OCI-LY7 (cell line): Measurements from ENCODE around the gene FBXO2. TPM values are rescaled to one million over a fixed set of nuclear protein-coding genes. Genes with fewer than 3 reads are reported as not detected.

Experiments
- BruUV-seq: library from RNA; stranded (reverse); fragments of 400-500 nt; replicated peaks from 2 replicates; lab custom pipeline; 2021; lab: Mats Ljungman, UMichigan
- CTCF ChIA-PET: fragments of 300-600 bp; sonication (Branson Sonifier 250); formaldehyde crosslinking; loops from one replicate; lab custom pipeline; 2022; ENCODE audit warnings: antibody characterized with exemption; ENCODE audit not compliant: unreplicated experiment; lab: Charles Lee
- POLR2A ChIA-PET: fragments of 300-600 bp; sonication (Branson Sonifier 250); formaldehyde crosslinking; loops from one replicate; lab custom pipeline; 2022; ENCODE audit warnings: antibody characterized with exemption; lab: Charles Lee
- DNase-seq: peaks from one replicate; pipeline ENCODE4 v3.0.0-alpha.2; 2015; ENCODE audit warnings: low spot score
- H2AFZ ChIP-seq: fragments of 200-600 bp; sonication (generic), shearing (Covaris generic); 2 replicates; pipeline ENCODE4 v1.6.1; 2014; ENCODE audit warnings: mild to moderate bottlenecking, antibody characterized with exemption, low read length, moderate library complexity
- H3K27ac ChIP-seq: fragments of 200-600 bp; sonication (generic); 2 replicates; pipeline ENCODE4 v1.5.1; 2014; ENCODE audit warnings: mixed run types, low read depth, mild to moderate bottlenecking, moderate library complexity, low read length, inconsistent platforms; ENCODE audit not compliant: poor library complexity, severe bottlenecking
- H3K36me3 ChIP-seq: fragments of 200-600 bp; sonication (generic); 2 replicates; pipeline ENCODE4 v1.6.1; 2014; ENCODE audit warnings: mild to moderate bottlenecking, antibody characterized with exemption, low read length, moderate library complexity, mixed read lengths; ENCODE audit not compliant: insufficient read depth
- H3K4me1 ChIP-seq: fragments of 200-600 bp; sonication (generic); 2 replicates; pipeline ENCODE4 v1.5.1; 2014; ENCODE audit warnings: mild to moderate bottlenecking, low read length; ENCODE audit not compliant: insufficient read depth, poor library complexity, severe bottlenecking
- H3K4me2 ChIP-seq: fragments of 200-600 bp; sonication (generic); 2 replicates; pipeline ENCODE4 v1.6.1; 2014; ENCODE audit warnings: mild to moderate bottlenecking, low read length
- H3K4me3 ChIP-seq: fragments of 200-600 bp; sonication (generic); 2 replicates; pipeline ENCODE4 v1.5.1; 2014; ENCODE audit warnings: mild to moderate bottlenecking, low read depth, low read length; ENCODE audit not compliant: poor library complexity, severe bottlenecking
- H3K79me2 ChIP-seq: fragments of 200-600 bp; sonication (generic); 2 replicates; pipeline ENCODE4 v1.6.1; 2016; ENCODE audit warnings: low read depth, mild to moderate bottlenecking, low read length, moderate library complexity, mixed read lengths; ENCODE audit not compliant: insufficient read depth
- H3K9me2 ChIP-seq: fragments of 200-600 bp; sonication (generic); 2 replicates; pipeline ENCODE4 v1.6.1; 2016; ENCODE audit warnings: mild to moderate bottlenecking, low read length, mixed read lengths; ENCODE audit not compliant: insufficient read depth
- H3K9me3 ChIP-seq: fragments of 200-600 bp; sonication (generic); 2 replicates; pipeline ENCODE4 v1.6.1; 2014; ENCODE audit warnings: mild to moderate bottlenecking, mixed run types, low read length, mixed read lengths
- H4K20me1 ChIP-seq: fragments of 200-600 bp; sonication (generic); 2 replicates; pipeline ENCODE4 v1.6.1; 2014; ENCODE audit warnings: mild to moderate bottlenecking, antibody characterized with exemption, low read length, moderate library complexity, mixed read lengths; ENCODE audit not compliant: insufficient read depth
- EZH2phosphoT487 ChIP-seq: fragments of 200-600 bp; sonication (generic); IDR thresholded peaks from 2 replicates; pipeline ENCODE4 v1.6.1; 2018; ENCODE audit warnings: low read depth, borderline replicate concordance, mild to moderate bottlenecking, mixed run types, antibody characterized with exemption, low read length, moderate library complexity, mixed read lengths
- intact Hi-C: fragments of 100-400 bp; cut with micrococcal nuclease; formaldehyde crosslinking; loops from one replicate; pipeline ENCODE4 v1.10.0; 2022; ENCODE audit not compliant: unreplicated experiment
- total RNA-seq, 2 experiments: library from RNA; depleted of rRNA in 1 of 2; stranded (reverse); fragments of >200 nt in 1 of 2; shearing (Covaris generic) in 1 of 2; gene quantifications; 2 replicates each; pipeline ENCODE4 v1.2.3, GENCODE V29; 2014 to 2022
- TF ChIP-seq, protein P1 (sequence below): fragments of 200-600 bp; sonication (generic); conservative IDR thresholded peaks from 2 replicates; pipeline ENCODE4 v1.5.1; 2014; ENCODE audit warnings: mild to moderate bottlenecking, antibody characterized with exemption, low read length, moderate library complexity, mixed read lengths

The FBXO2 gene
- total RNA-seq, 2 experiments from 2014 or later = 2.7 to 6.1 TPM

DNA sequence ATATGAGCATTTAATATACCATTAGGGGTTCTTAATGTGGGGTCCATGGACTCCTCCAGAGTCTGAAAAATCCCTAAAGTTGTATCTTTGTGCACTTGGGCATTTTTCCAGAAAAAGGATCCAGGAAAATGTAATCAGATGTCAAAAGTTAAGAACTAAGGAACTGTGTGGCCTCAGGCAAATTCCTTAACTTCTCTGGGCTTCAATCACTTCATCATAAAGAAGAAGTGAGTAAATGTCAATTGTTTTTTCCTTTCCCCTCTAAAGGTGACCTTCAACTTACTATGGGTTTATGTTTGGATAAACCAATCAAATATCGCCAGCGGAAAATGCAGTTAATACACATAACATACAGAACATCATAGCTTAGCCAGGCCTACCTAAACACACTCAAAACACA is 24.2 kb upstream of the FBXO2 start:
- no peak for DNase-seq
- no peaks in the 10 kb centered on the region for H4K20me1 ChIP-seq
- peaks cover 24% of the 10 kb centered on the region for H3K4me1 ChIP-seq
- H2AFZ ChIP-seq = no peak overlapping the region
- H3K4me3 ChIP-seq = no peak overlapping the region
- peak overlapping the region; percentile 7; the same call in 1 of the 2 replicates for H3K4me2 ChIP-seq
- no peaks in the 10 kb centered on the region for H3K9me3 ChIP-seq
- peaks cover 42% of the 10 kb centered on the region; the same call in 1 of the 2 replicates for H3K36me3 ChIP-seq
- BruUV-seq = TSS peak; percentile 64
- H3K79me2 ChIP-seq = no peaks in the 10 kb centered on the region
- no peaks in the 10 kb centered on the region for H3K9me2 ChIP-seq
- TF ChIP-seq, protein P1, sequence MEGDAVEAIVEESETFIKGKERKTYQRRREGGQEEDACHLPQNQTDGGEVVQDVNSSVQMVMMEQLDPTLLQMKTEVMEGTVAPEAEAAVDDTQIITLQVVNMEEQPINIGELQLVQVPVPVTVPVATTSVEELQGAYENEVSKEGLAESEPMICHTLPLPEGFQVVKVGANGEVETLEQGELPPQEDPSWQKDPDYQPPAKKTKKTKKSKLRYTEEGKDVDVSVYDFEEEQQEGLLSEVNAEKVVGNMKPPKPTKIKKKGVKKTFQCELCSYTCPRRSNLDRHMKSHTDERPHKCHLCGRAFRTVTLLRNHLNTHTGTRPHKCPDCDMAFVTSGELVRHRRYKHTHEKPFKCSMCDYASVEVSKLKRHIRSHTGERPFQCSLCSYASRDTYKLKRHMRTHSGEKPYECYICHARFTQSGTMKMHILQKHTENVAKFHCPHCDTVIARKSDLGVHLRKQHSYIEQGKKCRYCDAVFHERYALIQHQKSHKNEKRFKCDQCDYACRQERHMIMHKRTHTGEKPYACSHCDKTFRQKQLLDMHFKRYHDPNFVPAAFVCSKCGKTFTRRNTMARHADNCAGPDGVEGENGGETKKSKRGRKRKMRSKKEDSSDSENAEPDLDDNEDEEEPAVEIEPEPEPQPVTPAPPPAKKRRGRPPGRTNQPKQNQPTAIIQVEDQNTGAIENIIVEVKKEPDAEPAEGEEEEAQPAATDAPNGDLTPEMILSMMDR = no peak
- TF ChIP-seq EZH2phosphoT487 = no peak
- no peak overlapping the region for H3K27ac ChIP-seq
- ChIA-PET CTCF (no interaction called here), POLR2A (interaction anchor here (0.6 kb wide), 1 partner anchor 21 kb away, joined by 5 read pairs; no protein-coding TSS in a partner anchor)
- intact Hi-C loops = no loop called here

DNA sequence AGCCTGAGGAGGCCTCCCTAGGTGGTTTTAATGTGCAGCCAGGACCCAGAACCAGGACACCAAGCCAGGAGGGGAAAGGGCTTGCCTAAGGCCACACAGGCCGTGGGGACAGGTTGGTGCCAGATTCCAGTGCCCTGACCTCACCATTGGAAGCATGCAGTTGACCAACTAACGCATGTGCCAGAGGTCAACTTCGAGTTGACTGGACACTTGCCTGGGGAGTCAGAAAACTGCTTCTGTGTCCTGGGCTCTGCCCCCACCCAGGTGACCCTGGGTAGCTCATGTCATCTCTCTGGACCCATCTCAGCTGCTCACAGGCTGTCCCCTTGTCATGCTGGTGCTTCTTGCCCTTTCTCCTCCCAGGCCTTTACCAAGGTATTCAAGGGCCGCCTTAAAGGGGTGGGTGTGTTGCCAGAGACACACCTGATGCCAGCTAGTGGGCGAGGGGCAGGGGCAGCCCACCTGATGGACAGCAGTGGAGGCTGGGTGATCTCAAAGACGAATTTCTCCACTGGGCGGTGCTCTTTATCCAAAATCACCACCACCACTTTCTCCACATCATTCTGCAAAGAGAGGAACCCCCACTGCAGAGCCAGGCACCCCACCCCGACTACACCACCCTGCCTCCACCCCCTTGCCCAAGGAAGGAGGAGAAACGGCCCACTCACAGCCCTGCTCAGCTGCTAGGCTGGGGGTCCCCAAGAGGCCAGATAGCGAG is 22.3 kb upstream of the FBXO2 start:
- H2AFZ ChIP-seq = no peak overlapping the region
- no peak for DNase-seq
- no peaks in the 10 kb centered on the region for H3K9me2 ChIP-seq
- BruUV-seq = no TSS peak
- no peaks in the 10 kb centered on the region for H4K20me1 ChIP-seq
- H3K9me3 ChIP-seq = no peaks in the 10 kb centered on the region
- CTCF ChIA-PET = no interaction called here
- TF ChIP-seq, protein P1 = peak; percentile 46
- TF ChIP-seq EZH2phosphoT487 = no peak
- peaks cover 9% of the 10 kb centered on the region for H3K4me1 ChIP-seq
- intact Hi-C loops = no loop called here
- peaks cover 53% of the 10 kb centered on the region for H3K36me3 ChIP-seq
- no peak overlapping the region for H3K4me3 ChIP-seq
- POLR2A ChIA-PET = interaction anchor here (0.5 kb wide), 1 partner anchor 16 kb away, joined by 3 read pairs; no protein-coding TSS in a partner anchor
- H3K27ac ChIP-seq = no peak overlapping the region
- no peaks in the 10 kb centered on the region for H3K79me2 ChIP-seq
- H3K4me2 ChIP-seq = no peak overlapping the region

DNA sequence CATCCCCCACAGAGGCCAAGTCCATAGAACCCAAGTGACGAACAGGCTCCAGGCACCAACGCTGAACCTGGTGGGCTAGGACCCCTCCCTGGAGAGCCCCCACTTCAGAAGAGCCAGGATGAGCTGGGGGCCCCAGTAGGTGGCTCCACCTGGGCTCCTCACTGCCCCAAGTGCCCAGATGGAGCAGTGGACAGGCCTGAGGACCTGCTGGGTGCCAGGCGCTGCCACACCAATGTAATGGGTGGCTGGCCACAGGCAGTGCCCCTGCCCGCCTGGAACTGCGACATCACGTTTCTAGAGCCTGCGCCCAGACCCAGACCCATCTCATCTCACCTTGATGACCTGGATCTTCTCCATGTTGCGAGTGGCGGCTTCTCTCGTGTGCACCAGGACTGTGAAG is 21.1 kb upstream of the FBXO2 start:
- TF ChIP-seq, protein P1 = no peak
- TF ChIP-seq EZH2phosphoT487 = no peak
- H4K20me1 ChIP-seq = no peaks in the 10 kb centered on the region
- H3K36me3 ChIP-seq = peaks cover 54% of the 10 kb centered on the region
- intact Hi-C loops = no loop called here
- no peaks in the 10 kb centered on the region for H3K79me2 ChIP-seq
- ChIA-PET CTCF (no interaction called here), POLR2A (interaction anchor here (1.2 kb wide), 1 partner anchor 10 kb away, joined by 3 read pairs; no protein-coding TSS in a partner anchor)
- BruUV-seq = no TSS peak
- no peak overlapping the region for H3K27ac ChIP-seq
- no peak overlapping the region for H3K4me3 ChIP-seq
- peaks cover 8% of the 10 kb centered on the region for H3K4me1 ChIP-seq
- H3K9me3 ChIP-seq = no peaks in the 10 kb centered on the region
- H2AFZ ChIP-seq = no peak overlapping the region
- H3K9me2 ChIP-seq = no peaks in the 10 kb centered on the region
- H3K4me2 ChIP-seq = no peak overlapping the region
- no peak for DNase-seq
